Measurements from ENCODE around the gene ACOT9. TPM values are rescaled to one million over a fixed set of nuclear protein-coding genes. Genes with fewer than 3 reads are reported as not detected.
"Not testable (repeated sequence)": the region's sequence is repeated elsewhere in the genome, so short reads cannot be mapped to it uniquely, and the experiment has no call there.

ACOT9 gene
- total RNA-seq, 2 donors from 2014 or later, result 39.6 to 43.6 TPM

DNA sequence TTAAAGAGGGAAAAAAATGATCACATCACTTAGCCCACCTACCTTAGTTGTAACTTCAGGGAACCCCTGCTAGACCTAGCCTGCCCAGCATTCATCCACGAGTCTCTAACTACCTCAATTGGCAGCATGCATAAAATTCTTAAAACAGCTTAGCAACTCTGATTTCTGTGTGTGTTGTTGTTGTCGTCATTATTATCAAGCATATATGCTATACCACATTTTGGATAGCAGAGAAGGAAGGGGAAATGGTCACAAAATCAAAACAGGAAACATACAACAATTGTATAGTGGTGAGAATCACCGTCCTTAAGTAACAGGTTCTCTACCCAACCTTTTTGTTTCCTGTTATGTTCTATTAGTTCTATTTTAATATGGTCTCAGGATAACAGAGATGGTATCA is 2.7 kb upstream of the ACOT9 start:
- no peak overlapping the region for H3K4me3 ChIP-seq
- no peaks in the 10 kb centered on the region for H3K9me3 ChIP-seq
- H3K27ac ChIP-seq, result no peak overlapping the region
- DNase-seq (ENCODE audit: low spot score), result no peak
- H3K27me3 ChIP-seq, result no peaks in the 10 kb centered on the region
- TF ChIP-seq, protein P1, sequence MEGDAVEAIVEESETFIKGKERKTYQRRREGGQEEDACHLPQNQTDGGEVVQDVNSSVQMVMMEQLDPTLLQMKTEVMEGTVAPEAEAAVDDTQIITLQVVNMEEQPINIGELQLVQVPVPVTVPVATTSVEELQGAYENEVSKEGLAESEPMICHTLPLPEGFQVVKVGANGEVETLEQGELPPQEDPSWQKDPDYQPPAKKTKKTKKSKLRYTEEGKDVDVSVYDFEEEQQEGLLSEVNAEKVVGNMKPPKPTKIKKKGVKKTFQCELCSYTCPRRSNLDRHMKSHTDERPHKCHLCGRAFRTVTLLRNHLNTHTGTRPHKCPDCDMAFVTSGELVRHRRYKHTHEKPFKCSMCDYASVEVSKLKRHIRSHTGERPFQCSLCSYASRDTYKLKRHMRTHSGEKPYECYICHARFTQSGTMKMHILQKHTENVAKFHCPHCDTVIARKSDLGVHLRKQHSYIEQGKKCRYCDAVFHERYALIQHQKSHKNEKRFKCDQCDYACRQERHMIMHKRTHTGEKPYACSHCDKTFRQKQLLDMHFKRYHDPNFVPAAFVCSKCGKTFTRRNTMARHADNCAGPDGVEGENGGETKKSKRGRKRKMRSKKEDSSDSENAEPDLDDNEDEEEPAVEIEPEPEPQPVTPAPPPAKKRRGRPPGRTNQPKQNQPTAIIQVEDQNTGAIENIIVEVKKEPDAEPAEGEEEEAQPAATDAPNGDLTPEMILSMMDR (IDR thresholded peaks at IDR 0.05), result no peak
- H3K36me3 ChIP-seq, result no peaks in the 10 kb centered on the region
- H3K4me1 ChIP-seq, result peaks cover 0 to 7% of the 10 kb centered on the region in 2 donors

DNA sequence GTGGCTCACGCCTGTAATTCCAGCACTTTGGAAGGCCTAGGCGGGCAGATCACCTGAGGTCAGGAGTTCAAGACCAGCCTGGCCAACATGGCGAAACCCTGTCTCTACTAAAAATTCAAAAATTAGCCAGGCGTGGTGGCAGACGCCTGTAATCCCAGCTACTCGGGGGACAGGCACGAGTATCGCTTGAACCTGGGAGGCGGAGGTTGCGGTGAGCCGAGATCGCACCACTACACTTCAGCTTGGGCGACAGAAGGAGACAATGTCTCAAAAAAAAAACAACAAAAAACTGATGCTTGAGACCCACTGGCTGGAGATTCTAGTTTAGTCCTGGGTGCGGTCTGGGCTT is 521 bp upstream of the ACOT9 start:
- DNase-seq (ENCODE audit: low spot score); H3K9me3 ChIP-seq; H3K4me1 ChIP-seq; H3K27me3 ChIP-seq; H3K36me3 ChIP-seq: not testable (repeated sequence)
- H3K27ac ChIP-seq, result peak overlapping the region; percentile 93 to 98
- H3K4me3 ChIP-seq, result peak overlapping the region in 1 of 2 donors; percentile 66

DNA sequence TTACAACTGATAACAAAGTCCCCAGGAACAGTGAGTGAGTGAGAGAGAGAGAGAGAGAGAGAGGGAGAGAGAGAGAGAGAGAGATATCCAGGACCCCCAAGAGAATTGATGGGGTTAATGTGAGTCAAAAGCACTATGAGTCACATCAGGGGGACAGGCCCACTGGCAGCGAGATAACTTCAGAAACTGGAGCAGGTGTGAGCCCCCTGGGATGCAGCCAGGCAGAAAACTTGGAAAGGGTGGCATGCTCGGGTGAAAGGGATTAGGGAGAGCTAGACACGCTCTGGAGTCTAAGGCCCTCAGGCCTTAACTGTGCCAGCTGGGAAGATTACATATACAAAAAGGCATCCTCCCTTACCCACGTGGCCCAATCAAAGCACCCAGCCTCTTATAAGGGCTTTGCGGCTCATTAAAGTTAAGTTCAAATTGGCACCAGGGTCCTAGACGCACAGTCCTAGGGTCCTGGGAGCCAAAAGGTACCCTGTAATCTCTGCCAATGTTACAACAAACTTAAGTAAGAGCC is 841 bp downstream of the ACOT9 start:
- Histone ChIP-seq H3K9me3 (no peaks in the 10 kb centered on the region), H3K4me3 (peak overlapping the region; percentile 66 to 79), H3K27ac (peak overlapping the region; percentile 93 to 98), H3K27me3 (no peaks in the 10 kb centered on the region), H3K36me3 (no peaks in the 10 kb centered on the region), H3K4me1 (peaks cover 0 to 7% of the 10 kb centered on the region in 2 donors)
- TF ChIP-seq, protein P1 (IDR thresholded peaks at IDR 0.05), result peak in 1 of 2 donors; percentile 34
- peak; percentile 61 for DNase-seq (ENCODE audit: low spot score)

DNA sequence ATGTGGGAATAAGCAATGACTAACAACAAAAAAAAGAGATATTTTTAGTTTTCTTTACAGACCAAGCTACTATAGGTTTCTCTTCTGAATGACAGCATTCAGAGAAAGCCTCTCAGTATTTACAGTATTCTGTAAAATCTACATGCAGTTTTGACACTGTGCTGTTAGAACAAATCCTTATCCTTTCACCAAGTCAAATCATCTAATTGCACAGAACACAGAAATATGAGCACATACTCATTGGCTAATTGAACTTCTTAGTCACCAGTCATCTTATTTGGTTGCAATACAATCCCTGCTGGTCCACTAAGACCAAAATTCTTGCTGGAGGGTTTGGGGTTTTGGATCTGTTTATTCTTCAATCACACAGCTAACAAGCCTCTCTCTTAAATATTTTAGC is 5.7 kb downstream of the ACOT9 start:
- Histone ChIP-seq H3K27me3 (no peaks in the 10 kb centered on the region), H3K9me3 (no peaks in the 10 kb centered on the region), H3K4me1 (peaks cover 0 to 7% of the 10 kb centered on the region in 2 donors), H3K36me3 (no peaks in the 10 kb centered on the region), H3K4me3 (no peak overlapping the region), H3K27ac (no peak overlapping the region)
- TF ChIP-seq, protein P1 (IDR thresholded peaks at IDR 0.05), result no peak
- no peak for DNase-seq (ENCODE audit: low spot score)

DNA sequence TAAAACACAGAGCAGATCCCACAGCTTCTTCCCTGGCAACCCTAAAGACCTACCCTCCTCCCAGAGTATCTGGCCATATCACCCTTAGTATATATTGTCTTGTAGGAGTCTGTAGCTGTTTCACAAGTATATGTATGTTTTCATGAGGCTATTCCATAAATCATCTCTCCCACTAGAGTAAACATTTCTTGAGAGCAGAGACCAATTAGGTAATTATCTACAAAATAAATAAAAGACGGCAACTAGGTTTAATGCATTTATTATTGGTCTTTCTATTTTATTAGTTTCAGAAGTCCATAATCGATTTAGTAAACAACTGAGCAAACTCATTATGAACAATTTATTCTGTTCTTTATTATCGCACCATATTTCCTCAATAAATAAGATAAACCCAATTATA is 7.0 kb downstream of the ACOT9 start:
- TF ChIP-seq, protein P1 (IDR thresholded peaks at IDR 0.05), result no peak
- no peaks in the 10 kb centered on the region for H3K9me3 ChIP-seq
- no peak overlapping the region for H3K27ac ChIP-seq
- H3K4me3 ChIP-seq, result no peak overlapping the region
- no peak for DNase-seq (ENCODE audit: low spot score)
- no peaks in the 10 kb centered on the region for H3K27me3 ChIP-seq
- peaks cover under 1% of the 10 kb centered on the region for H3K36me3 ChIP-seq
- H3K4me1 ChIP-seq, result no peaks in the 10 kb centered on the region

DNA sequence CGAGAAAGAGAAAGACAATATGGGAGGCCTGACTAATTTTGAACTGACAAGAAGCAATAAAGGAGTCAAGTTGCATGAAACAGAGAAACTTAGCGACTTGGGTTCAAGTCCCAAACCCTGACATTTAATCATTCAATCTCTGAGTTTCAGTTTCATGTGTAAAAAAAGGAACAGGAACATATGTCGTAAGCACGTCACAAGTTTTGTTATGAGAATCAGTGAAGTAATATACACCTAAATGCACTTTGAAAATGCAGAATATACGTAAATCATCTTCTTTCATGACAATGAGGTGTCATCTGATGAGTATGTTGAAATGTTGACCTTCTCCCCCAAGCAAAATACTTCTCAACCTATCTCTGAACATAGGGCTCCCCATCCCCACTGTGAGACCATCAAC is 10.4 kb downstream of the ACOT9 start:
- TF ChIP-seq, protein P1 (IDR thresholded peaks at IDR 0.05), result no peak
- H3K27me3 ChIP-seq, result no peaks in the 10 kb centered on the region
- H3K36me3 ChIP-seq, result peaks cover 14% of the 10 kb centered on the region
- no peak overlapping the region for H3K4me3 ChIP-seq
- no peak overlapping the region for H3K27ac ChIP-seq
- H3K4me1 ChIP-seq, result no peaks in the 10 kb centered on the region
- no peaks in the 10 kb centered on the region for H3K9me3 ChIP-seq
- no peak for DNase-seq (ENCODE audit: low spot score)

Data from right atrium auricular region (tissue), 2 donors.